Mesendoderm (in vitro differentiated cells): ENCODE results near the gene PRKD2.

Experiments
- DNase-seq: peaks from one replicate; pipeline ENCODE4 v3.0.0; 2013
- H2AK5ac ChIP-seq: 2 replicates; pipeline ENCODE4 v1.6.1; 2013; ENCODE audit warnings: low read length, inconsistent platforms
- H2BK120ac ChIP-seq: 2 replicates; pipeline ENCODE4 v1.6.1; 2013; ENCODE audit warnings: low read depth, mild to moderate bottlenecking, low read length, moderate library complexity, mixed read lengths
- H2BK15ac ChIP-seq: replicated peaks from 2 replicates; pipeline ENCODE4 v1.6.1; 2013; ENCODE audit warnings: low read depth, mild to moderate bottlenecking, moderate library complexity
- H2BK5ac ChIP-seq: 2 replicates; pipeline ENCODE4 v1.6.1; 2013; ENCODE audit warnings: low read length, inconsistent platforms
- H3K18ac ChIP-seq: 2 replicates; pipeline ENCODE4 v1.6.1; 2013; ENCODE audit warnings: mild to moderate bottlenecking, low read length, mixed read lengths
- H3K23ac ChIP-seq: one replicate; pipeline ENCODE4 v1.6.1; 2013; ENCODE audit warnings: low read length
- H3K27ac ChIP-seq: 2 replicates; pipeline ENCODE4 v1.5.1; 2013; ENCODE audit warnings: low read depth, mild to moderate bottlenecking, inconsistent platforms, low read length, moderate library complexity
- H3K27me3 ChIP-seq: 2 replicates; pipeline ENCODE4 v1.6.1; 2013; ENCODE audit warnings: low read length, control low read depth, mild to moderate bottlenecking, inconsistent platforms; ENCODE audit not compliant: insufficient read depth, poor library complexity
- H3K36me3 ChIP-seq: 2 replicates; pipeline ENCODE4 v1.6.1; 2013; ENCODE audit warnings: low read length, inconsistent platforms; ENCODE audit not compliant: control insufficient read depth, insufficient read depth
- H3K4ac ChIP-seq: one replicate; pipeline ENCODE4 v1.6.1; 2013; ENCODE audit warnings: low read depth, mild to moderate bottlenecking, low read length, moderate library complexity
- H3K4me1 ChIP-seq: 2 replicates; pipeline ENCODE4 v1.6.1; 2013; ENCODE audit warnings: low read depth, low read length, inconsistent platforms; ENCODE audit not compliant: control insufficient read depth
- H3K4me2 ChIP-seq: 2 replicates; pipeline ENCODE4 v1.6.1; 2013; ENCODE audit warnings: low read length
- H3K4me3 ChIP-seq: 2 replicates; pipeline ENCODE4 v1.5.1; 2013; ENCODE audit warnings: mild to moderate bottlenecking, low read length
- H3K56ac ChIP-seq: one replicate; pipeline ENCODE4 v1.6.1; 2013; ENCODE audit warnings: low read length
- H3K79me1 ChIP-seq: 2 replicates; pipeline ENCODE4 v1.6.1; 2013; ENCODE audit warnings: low read length, inconsistent platforms
- H3K79me2 ChIP-seq: 2 replicates; pipeline ENCODE4 v1.6.1; 2013; ENCODE audit warnings: mild to moderate bottlenecking, low read length; ENCODE audit not compliant: control insufficient read depth, insufficient read depth
- H3K9ac ChIP-seq: 2 replicates; pipeline ENCODE4 v1.6.1; 2013; ENCODE audit warnings: low read length, inconsistent platforms
- H4K5ac ChIP-seq: one replicate; pipeline ENCODE4 v1.6.1; 2013; ENCODE audit warnings: low read length
- H4K8ac ChIP-seq: one replicate; pipeline ENCODE4 v1.6.1; 2013; ENCODE audit warnings: low read depth, mild to moderate bottlenecking, control low read depth, low read length, moderate library complexity
- WGBS: extraction: QIAGEN DNeasy Blood & Tissue Kit; methylation state at CpG from one replicate; pipeline ENCODE4 v1.1.7; 2013; ENCODE audit warnings: low lambda C conversion rate, missing lambda C conversion rate; ENCODE audit not compliant: insufficient coverage; ENCODE audit errors: extremely low coverage; 5-methylcytosine and 5-hydroxymethylcytosine counted together

The PRKD2 gene

GRCh38 chr19:46660008-46660517, 56.9 kb downstream of the PRKD2 start:
- Histone ChIP-seq H3K4ac (no peak overlapping the region), H3K4me1 (peaks cover 5% of the 10 kb centered on the region), H3K9ac (peak overlapping the region; percentile 51), H3K36me3 (no peaks in the 10 kb centered on the region), H3K23ac (peak overlapping the region; percentile 85), H2AK5ac (no peak overlapping the region), H3K27me3 (no peaks in the 10 kb centered on the region), H3K79me2 (no peaks in the 10 kb centered on the region), H4K8ac (no peak overlapping the region), H2BK15ac (no peak overlapping the region), H4K5ac (no peak overlapping the region), H3K56ac (peak overlapping the region; percentile 74), H3K27ac (no peak overlapping the region), H2BK5ac (no peak overlapping the region), H3K79me1 (no peaks in the 10 kb centered on the region), H3K18ac (no peak overlapping the region), H3K4me3 (peak overlapping the region; percentile 10), H3K4me2 (peak overlapping the region; percentile 66), H2BK120ac (no peak overlapping the region)
- WGBS: no CpG with 5 or more reads among the region's 14 CpGs
- peak; percentile 84 for DNase-seq

- H3K23ac ChIP-seq: peak overlapping the region; percentile 85
- no CpG with 5 or more reads among the region's 28 CpGs for WGBS
- H3K36me3 ChIP-seq: no peaks in the 10 kb centered on the region
- H3K79me1 ChIP-seq: no peaks in the 10 kb centered on the region
- H3K79me2 ChIP-seq: no peaks in the 10 kb centered on the region
- no peak overlapping the region for H2AK5ac ChIP-seq
- no peak overlapping the region for H2BK120ac ChIP-seq
- no peak overlapping the region for H3K4ac ChIP-seq
- H3K27ac ChIP-seq: no peak overlapping the region
- H4K5ac ChIP-seq: no peak overlapping the region
- H3K56ac ChIP-seq: peak overlapping the region; percentile 74
- H2BK5ac ChIP-seq: no peak overlapping the region
- DNase-seq: peak; percentile 73
- peak overlapping the region; percentile 66 for H3K4me2 ChIP-seq
- no peaks in the 10 kb centered on the region for H3K27me3 ChIP-seq
- peak overlapping the region; percentile 6 for H3K18ac ChIP-seq
- no peak overlapping the region for H4K8ac ChIP-seq
- H3K4me1 ChIP-seq: peaks cover 5% of the 10 kb centered on the region
- H3K9ac ChIP-seq: peak overlapping the region; percentile 51
- H2BK15ac ChIP-seq: no peak overlapping the region
- peak overlapping the region; percentile 5 for H3K4me3 ChIP-seq
These were observed 57.5 kb downstream of the PRKD2 start for GRCh38 chr19:46659151-46660007.

DNA sequence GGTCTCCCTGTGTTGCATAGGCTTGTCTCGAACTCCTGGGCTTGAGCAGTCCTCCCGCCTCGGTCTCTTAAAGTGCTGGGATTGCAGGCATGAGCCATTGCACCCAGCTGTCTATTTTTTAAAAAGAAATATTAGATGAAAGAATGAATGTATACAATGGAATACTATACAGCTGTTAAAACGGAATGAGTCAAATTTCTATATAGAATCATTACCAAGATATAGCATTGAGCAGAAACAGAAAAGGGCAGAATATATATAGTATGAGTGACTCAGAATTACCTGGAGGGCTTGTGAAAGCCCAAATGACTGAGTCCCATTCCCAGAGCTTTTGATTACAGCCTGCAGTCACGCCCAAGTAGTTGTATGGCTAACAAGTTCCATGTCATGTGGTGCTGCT, 60.4 kb downstream of the PRKD2 start:
- no CpG with 5 or more reads among the region's 5 CpGs for WGBS
- no peak for DNase-seq
- no peak overlapping the region for H3K27ac ChIP-seq

GRCh38 chr19:46654621-46655152, 62.2 kb downstream of the PRKD2 start:
- peak; percentile 44 for DNase-seq

More for the DNA sequence above, 60.4 kb downstream of the PRKD2 start:
- Histone ChIP-seq H4K8ac (no peak overlapping the region), H3K4me3 (no peak overlapping the region), H2AK5ac (no peak overlapping the region), H2BK120ac (no peak overlapping the region), H3K9ac (no peak overlapping the region), H4K5ac (no peak overlapping the region), H3K36me3 (no peaks in the 10 kb centered on the region), H3K4me1 (peaks cover 2% of the 10 kb centered on the region), H3K27me3 (no peaks in the 10 kb centered on the region), H3K18ac (no peak overlapping the region), H3K79me1 (no peaks in the 10 kb centered on the region), H2BK15ac (no peak overlapping the region), H3K23ac (no peak overlapping the region), H3K79me2 (no peaks in the 10 kb centered on the region), H3K56ac (no peak overlapping the region), H2BK5ac (no peak overlapping the region), H3K4ac (no peak overlapping the region), H3K4me2 (no peak overlapping the region)

DNA sequence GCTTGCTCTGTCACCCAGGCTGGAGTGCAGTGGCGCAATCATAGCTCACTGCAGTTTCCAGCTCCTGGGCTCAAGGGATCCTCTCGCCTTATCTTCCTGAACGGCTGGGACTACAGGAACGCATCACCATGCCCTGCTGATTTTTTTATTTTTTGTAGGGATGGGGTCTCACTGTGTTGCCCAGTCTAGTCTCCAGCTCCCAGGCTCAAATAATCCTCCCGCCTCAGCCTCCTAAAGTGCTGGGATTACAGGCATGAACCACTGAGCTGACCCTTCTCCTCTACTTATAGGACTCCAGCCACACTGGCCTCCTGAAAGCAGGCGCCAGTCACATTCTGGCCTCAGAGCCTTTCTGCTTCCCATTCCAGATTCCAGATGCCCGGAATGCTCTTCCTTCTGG, 66.5 kb downstream of the PRKD2 start:
- Histone ChIP-seq H3K27me3 (peaks cover 36% of the 10 kb centered on the region), H2AK5ac (no peak overlapping the region), H3K36me3 (no peaks in the 10 kb centered on the region), H4K8ac (no peak overlapping the region), H3K18ac (no peak overlapping the region), H3K4me1 (no peaks in the 10 kb centered on the region), H3K27ac (no peak overlapping the region), H3K4ac (no peak overlapping the region), H3K23ac (no peak overlapping the region), H3K56ac (no peak overlapping the region), H2BK120ac (no peak overlapping the region), H2BK5ac (no peak overlapping the region), H3K4me3 (no peak overlapping the region), H3K79me1 (no peaks in the 10 kb centered on the region), H3K79me2 (no peaks in the 10 kb centered on the region), H3K9ac (no peak overlapping the region), H4K5ac (no peak overlapping the region), H3K4me2 (no peak overlapping the region), H2BK15ac (no peak overlapping the region)
- no peak for DNase-seq
- no CpG with 5 or more reads among the region's 7 CpGs for WGBS

More at GRCh38 chr19:46654621-46655152, 62.2 kb downstream of the PRKD2 start:
- Histone ChIP-seq H3K4me3 (no peak overlapping the region), H3K36me3 (no peaks in the 10 kb centered on the region), H3K79me1 (no peaks in the 10 kb centered on the region), H3K27me3 (peaks cover 7% of the 10 kb centered on the region), H3K9ac (no peak overlapping the region), H3K23ac (no peak overlapping the region), H3K4me1 (no peaks in the 10 kb centered on the region), H4K8ac (no peak overlapping the region), H2BK5ac (no peak overlapping the region), H3K18ac (no peak overlapping the region), H3K79me2 (no peaks in the 10 kb centered on the region), H4K5ac (no peak overlapping the region), H3K4me2 (no peak overlapping the region), H3K56ac (peak overlapping the region; percentile 65), H3K27ac (no peak overlapping the region), H3K4ac (peak overlapping the region; percentile 22), H2AK5ac (no peak overlapping the region), H2BK15ac (no peak overlapping the region), H2BK120ac (no peak overlapping the region)
- WGBS: no CpG with 5 or more reads among the region's 16 CpGs
